ENCODE data around the gene ZNF782. TPM values are rescaled to one million over a fixed set of nuclear protein-coding genes. Genes with fewer than 3 reads are reported as not detected.
"Not testable (repeated sequence)": the region's sequence is repeated elsewhere in the genome, so short reads cannot be mapped to it uniquely, and the experiment has no call there.

Gene ZNF782
- polyA plus RNA-seq, 4 donors = 6.2 to 8.3 (median 7.7) TPM

DNA sequence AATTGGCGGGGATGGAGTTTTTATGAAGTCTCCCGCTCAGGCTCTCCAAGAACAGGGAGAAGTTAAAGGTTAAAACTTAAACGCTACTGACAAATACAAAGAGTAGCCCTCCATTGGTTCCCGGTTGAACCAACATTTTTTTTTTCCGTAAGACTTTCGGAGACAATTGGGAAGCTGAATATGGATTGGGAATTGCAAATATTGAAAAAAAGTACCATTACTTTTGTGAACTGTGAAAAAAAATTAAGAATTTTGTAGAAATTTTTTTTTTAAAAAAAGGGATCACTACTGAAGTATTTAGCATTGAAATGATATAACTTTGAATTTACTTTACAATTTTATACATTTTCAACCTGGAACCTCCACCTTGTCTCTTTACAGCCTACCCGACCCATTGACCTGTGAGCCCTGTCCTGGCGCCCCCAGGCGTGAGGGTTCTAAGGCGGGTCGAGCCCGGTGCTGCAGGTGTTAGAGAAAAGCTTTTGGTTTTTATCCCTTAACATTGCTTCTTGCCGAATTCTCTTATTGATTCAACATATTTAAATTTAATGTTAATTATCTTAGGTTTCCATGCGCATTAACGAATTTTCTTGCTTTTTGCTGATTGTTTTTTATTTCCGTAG lies 448 bp upstream of the ZNF782 start:
- DNase-seq (ENCODE audit: low read depth in 4 of 4, low spot score in 3 of 4) = no peak

DNA sequence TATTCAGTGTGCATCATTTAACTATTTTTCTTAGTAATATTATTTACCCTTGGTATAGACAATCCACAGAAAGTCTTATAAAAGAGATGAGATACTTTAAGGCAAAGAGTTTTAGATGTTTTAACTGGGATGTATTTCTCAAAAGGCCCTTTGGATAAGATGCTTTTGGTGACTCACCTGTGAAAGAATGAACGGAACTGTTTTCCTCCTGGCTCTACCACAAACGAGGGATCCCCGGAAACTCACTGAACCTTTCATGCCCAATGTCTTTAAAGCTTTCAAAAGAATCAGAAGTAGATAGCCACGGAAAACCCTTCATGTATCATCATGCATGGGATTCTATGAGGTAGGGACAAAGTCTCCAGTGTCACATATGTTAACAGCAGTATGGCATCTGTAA lies 1.6 kb downstream of the ZNF782 start:
- no peak for DNase-seq (ENCODE audit: low read depth in 4 of 4, low spot score in 3 of 4)

DNA sequence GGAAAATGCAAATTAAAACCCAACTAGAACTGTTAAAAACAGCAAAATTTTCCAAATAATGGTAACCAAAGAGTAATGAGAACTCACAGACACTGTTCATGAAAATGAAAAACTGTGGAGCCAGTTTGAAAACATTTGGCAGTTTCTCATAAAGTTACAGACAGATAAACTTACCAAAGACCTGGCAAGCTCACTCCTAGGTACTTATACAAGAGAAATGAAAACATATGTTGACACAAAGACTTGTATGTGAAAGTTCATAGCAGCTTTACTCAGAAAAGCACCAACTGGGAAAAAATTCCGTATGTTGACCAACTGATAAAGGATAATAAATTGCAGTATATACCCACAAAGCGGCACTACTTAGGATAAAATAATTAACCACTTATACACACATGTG lies 10.3 kb downstream of the ZNF782 start:
- DNase-seq (ENCODE audit: low read depth in 4 of 4, low spot score in 3 of 4) = no peak

DNA sequence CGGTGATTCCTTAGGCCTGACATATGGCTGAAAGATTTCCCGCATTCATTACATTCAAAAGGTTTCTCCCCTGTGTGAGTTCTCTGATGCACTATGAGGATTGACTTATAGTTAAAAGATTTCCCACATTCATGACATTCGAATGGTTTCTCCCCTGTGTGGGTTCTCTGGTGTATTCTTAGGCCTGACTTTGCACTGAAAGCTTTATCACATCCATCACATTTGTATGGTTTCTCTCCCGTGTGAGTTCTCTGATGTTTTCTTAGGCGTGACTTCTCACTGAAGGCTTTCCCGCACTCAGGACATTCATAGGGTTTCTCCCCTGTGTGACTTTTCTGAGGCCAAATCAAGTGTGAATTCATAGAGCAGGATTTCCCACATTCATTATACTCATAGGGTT lies 35.8 kb downstream of the ZNF782 start:
- no peak for DNase-seq (ENCODE audit: low read depth in 4 of 4, low spot score in 3 of 4)

DNA sequence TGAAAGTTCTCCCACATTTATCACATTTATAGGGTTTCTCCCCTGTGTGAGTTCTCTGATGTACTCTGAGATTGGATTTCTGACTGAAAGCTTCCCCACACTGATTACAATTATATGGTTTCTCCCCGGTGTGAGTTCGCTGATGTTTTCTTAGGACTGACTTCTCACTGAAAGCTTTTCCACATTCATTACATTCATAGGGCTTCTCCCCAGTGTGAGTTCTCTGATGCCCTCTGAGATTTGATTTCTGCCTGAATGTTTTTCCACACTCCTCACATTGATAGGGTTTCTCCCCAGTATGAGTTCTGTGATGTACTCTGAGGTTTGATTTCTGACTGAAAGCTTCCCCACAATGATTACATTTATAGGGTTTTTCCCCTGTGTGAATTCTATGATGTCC lies 36.3 kb downstream of the ZNF782 start:
- DNase-seq (ENCODE audit: low read depth in 4 of 4, low spot score in 3 of 4) = no peak

DNA sequence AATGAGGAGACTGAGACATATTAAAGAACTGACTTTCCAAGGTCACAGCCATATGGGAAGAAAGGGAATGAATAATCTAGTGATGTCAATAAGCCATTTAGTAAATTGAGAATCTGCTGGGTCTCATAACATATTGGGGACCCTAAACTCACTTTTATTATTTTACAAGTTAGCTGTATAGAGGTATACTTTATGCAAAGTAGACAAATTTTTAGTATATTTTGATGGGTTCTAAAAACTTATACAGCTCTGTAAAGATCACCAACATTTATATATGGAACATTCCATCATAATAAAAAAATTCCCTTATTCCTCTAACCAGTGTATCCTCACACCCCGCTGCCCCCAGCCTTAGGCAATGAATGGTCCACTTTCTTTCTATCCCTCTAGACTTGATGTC lies 40.7 kb downstream of the ZNF782 start:
- no peak for DNase-seq (ENCODE audit: low read depth in 4 of 4, low spot score in 3 of 4)

DNA sequence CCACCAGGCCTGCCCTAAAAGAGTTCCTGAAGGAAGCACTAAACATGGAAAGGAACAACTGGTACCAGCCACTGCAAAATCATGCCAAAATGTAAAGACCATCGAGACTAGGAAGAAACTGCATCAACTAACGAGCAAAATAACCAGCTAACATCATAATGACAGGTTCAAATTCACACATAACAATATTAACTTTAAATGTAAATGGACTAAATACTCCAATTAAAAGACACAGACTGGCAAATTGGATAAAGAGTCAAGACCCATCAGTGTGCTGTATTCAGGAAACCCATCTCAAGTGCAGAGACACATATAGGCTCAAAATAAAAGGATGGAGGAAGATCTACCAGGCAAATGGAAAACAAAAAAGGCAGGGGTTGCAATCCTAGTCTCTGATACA lies 55.4 kb downstream of the ZNF782 start:
- DNase-seq (ENCODE audit: low read depth in 4 of 4, low spot score in 3 of 4) = not testable (repeated sequence)

DNA sequence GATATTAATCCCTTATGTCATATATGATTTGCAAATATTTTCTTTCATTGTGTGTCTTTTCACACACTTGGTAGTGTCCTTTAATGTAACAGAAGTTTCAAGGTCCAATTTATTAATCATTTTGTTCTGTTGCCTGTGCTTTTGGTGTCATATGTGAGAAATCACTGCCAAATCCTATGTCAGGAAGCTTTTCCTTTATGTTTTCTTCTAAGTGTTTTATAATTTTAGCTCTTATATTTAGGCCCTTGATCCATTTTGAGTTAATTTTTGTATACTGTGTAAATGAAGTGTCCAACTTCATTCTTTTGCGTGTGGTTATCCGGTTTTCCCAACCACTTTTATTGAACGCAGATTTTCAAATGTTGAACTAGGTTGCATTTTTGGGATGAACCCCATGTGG lies 70.3 kb downstream of the ZNF782 start:
- DNase-seq (ENCODE audit: low read depth in 4 of 4, low spot score in 3 of 4) = no peak

DNA sequence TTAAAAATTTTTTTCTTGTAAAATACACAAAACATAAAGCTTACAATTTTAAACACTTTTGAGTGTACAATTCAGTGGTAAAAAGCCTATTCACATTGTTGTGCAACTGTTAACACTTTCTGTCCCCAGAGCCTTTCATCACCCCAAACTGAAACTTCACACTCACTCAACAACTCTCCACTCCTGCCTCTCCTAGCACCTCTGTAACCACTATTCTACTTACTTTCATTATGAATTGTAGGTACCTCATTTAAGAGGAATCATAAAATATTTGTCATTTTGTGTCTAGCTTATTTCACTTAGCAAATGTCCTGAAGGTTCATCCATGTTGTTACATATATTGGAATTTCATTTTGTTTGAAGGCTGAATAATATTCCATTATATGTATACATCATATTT lies 72.1 kb downstream of the ZNF782 start:
- no peak for DNase-seq (ENCODE audit: low read depth in 4 of 4, low spot score in 3 of 4)

DNA sequence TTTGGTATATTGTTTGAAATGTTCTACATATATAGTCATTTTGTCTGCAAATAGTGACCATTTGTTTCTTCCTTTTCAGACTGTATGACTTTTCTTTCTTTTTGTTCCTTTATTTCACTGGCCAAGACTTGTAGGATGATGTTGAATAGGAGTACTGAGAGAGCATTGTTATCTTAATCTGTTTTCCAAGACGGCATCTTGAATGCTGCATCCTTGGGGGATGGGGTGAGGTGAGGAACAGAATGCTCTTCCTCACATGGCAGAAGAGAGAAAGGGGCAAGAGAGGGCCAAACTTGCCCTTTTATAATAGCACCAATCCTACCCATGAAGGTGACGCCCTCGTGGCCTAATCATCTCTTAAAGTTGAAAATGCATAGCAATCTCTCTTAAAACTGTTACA lies 72.8 kb downstream of the ZNF782 start:
- DNase-seq (ENCODE audit: low read depth in 4 of 4, low spot score in 3 of 4) = no peak

DNA sequence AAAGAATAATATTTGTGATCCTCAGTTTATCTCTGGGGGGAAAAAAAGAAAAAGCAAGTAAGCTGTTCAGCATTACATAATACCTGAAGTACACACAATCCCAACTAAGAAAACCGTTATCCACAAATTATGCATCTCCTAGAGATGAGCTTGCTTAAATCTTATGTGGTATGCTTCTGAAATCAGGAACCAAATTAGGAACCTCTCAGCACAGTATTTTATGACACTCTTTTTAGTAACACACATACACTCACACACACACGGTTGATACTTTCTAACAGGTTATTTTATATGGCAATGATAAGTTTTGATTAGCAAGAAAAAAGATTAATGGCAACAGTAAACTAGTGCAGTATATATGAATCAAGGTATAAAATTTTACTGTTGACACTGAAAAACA lies 75.2 kb downstream of the ZNF782 start:
- DNase-seq (ENCODE audit: low read depth in 4 of 4, low spot score in 3 of 4) = no peak

DNA sequence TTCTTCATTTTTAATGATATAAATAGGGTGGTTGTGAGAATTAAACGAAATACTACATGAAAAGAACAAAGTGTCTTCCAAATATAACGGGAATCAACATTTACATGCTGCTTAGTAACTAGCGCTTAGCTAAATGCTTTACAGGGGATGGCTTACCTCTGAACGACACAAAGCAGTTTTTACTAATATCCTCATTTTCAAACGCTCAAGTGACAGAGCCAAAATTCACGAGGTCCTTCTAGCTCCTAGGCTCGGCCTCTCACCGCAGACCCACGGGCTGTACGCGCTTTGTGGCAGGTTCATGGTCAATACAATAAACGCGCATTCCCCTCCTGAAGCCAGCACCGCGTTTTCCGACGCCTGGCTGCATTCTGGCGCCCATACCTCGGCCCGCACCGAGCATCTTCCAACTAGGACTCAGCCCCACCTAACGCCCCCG lies 76.9 kb downstream of the ZNF782 start:
- no peak for DNase-seq (ENCODE audit: low read depth in 4 of 4, low spot score in 3 of 4)

DNA sequence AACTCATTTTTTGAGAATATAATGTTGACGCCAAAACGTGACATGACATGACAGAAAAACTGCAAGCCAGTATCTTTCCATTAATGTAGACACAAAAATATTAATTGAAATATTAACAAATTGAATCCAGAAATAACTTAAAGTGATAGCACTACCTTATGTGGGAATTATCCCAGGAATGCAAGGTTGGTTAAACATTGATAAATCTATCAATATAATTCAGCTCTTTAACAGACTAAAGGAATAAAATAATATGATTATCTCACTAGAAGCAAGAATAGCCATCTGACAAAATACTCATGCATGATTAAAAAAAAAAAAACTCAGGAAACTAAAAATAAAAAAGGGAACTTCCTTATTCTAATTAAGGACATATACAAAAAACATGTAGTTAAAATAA lies 83.2 kb downstream of the ZNF782 start:
- DNase-seq (ENCODE audit: low read depth in 4 of 4, low spot score in 3 of 4) = no peak

DNA sequence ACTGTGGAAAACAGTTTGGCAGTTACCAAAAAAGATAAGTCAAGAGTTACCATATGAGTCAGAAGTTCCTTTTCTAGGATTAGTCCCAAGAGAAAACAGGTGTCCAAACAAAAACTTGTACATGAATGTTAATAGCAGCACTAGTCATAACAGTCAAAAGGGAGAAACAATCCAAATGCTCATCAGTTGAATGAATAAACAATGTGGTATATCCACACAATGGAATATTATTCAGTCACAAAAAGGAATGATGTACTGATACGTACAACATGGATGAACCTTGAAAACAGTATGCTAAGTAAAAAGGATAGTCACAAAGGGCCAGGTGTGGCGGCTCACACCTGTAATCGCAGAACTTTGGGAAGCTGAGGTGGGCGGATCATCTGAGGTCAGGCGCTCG lies 84.3 kb downstream of the ZNF782 start:
- no peak for DNase-seq (ENCODE audit: low read depth in 4 of 4, low spot score in 3 of 4)

Other genes with a start within 250 kb of the ZNF782 start
- gene CDC14B, start 234.7 kb downstream of the ZNF782 start, polyA plus RNA-seq (ENCODE audit: insufficient read length in 4 of 4) = 10 to 100 TPM; 12.7 to 29.3 (median 27.4) TPM
- gene PRXL2C, start 199.2 kb downstream of the ZNF782 start, polyA plus RNA-seq (ENCODE audit: insufficient read length in 4 of 4) = 1 to 10 TPM; 5.1 to 7.1 (median 5.8) TPM
- gene ZNF510, start 76.4 kb downstream of the ZNF782 start, polyA plus RNA-seq (ENCODE audit: insufficient read length in 4 of 4) = 10 to 100 TPM; 16.7 to 22.6 (median 20.2) TPM
- under 1 TPM; 0.37 to 0.95 (median 0.60) TPM for gene NUTM2G, start 74.3 kb upstream of the ZNF782 start, polyA plus RNA-seq (ENCODE audit: insufficient read length in 4 of 4)
- gene CTSV, start 184.6 kb upstream of the ZNF782 start, polyA plus RNA-seq (ENCODE audit: insufficient read length in 4 of 4) = 10 to 100 TPM in 3 of 4 donors, 1 to 10 TPM in 1; 1.9 to 36.3 (median 21.9) TPM